ENCODE measurements around the gene CYP26B1.
"Not testable (repeated sequence)": the region's sequence is repeated elsewhere in the genome, so short reads cannot be mapped to it uniquely, and the experiment has no call there.

The CYP26B1 gene

GRCh38 chr2:72104821-72105588, 42.7 kb downstream of the CYP26B1 start:
- DNase-seq = no peak

- no peak for DNase-seq
These were observed 44.0 kb downstream of the CYP26B1 start for GRCh38 chr2:72103690-72104089.

- no peak for DNase-seq
These were observed 44.5 kb downstream of the CYP26B1 start for GRCh38 chr2:72103161-72103560.

GRCh38 chr2:72098935-72099334, 48.7 kb downstream of the CYP26B1 start:
- no peak for DNase-seq

- no peak for DNase-seq
These were observed 50.4 kb downstream of the CYP26B1 start for GRCh38 chr2:72097276-72097675.

GRCh38 chr2:72096181-72096580, 51.5 kb downstream of the CYP26B1 start:
- no peak for DNase-seq

- DNase-seq = no peak
These were observed 52.3 kb downstream of the CYP26B1 start for GRCh38 chr2:72095364-72095763.

GRCh38 chr2:72094701-72095100, 53.0 kb downstream of the CYP26B1 start:
- DNase-seq = no peak

GRCh38 chr2:72092111-72092510, 55.6 kb downstream of the CYP26B1 start:
- DNase-seq = no peak

GRCh38 chr2:72090781-72091482, 56.7 kb downstream of the CYP26B1 start:
- DNase-seq = no peak

- no peak for DNase-seq
These were observed 57.4 kb downstream of the CYP26B1 start for GRCh38 chr2:72090271-72090720.

- no peak for DNase-seq
These were observed 58.1 kb downstream of the CYP26B1 start for GRCh38 chr2:72089537-72089936.

GRCh38 chr2:72089028-72089427, 58.6 kb downstream of the CYP26B1 start:
- no peak for DNase-seq

- DNase-seq = not testable (repeated sequence)
These were observed 60.6 kb downstream of the CYP26B1 start for GRCh38 chr2:72086871-72087633.

- no peak for DNase-seq
These were observed 62.1 kb downstream of the CYP26B1 start for GRCh38 chr2:72085513-72085912.

GRCh38 chr2:72085036-72085435, 62.6 kb downstream of the CYP26B1 start:
- DNase-seq = no peak

- no peak for DNase-seq
These were observed 63.1 kb downstream of the CYP26B1 start for GRCh38 chr2:72084584-72084976.

- DNase-seq = no peak
These were observed 63.7 kb downstream of the CYP26B1 start for GRCh38 chr2:72083751-72084583.

- DNase-seq = no peak
These were observed 64.8 kb downstream of the CYP26B1 start for GRCh38 chr2:72082887-72083286.

GRCh38 chr2:72082021-72082601, 65.6 kb downstream of the CYP26B1 start:
- DNase-seq = no peak

- no peak for DNase-seq
These were observed 66.2 kb downstream of the CYP26B1 start for GRCh38 chr2:72081451-72081850.

Measured in stimulated activated CD4-positive, alpha-beta T cell treated with anti-CD3 and anti-CD28 coated beads, Interleukin-4, amount 100 ng/mL, for 24 hours (primary cell).